GM12872 (cell line): ENCODE measurements around the gene CRHR1.

ENCODE experiments used
- CTCF ChIP-seq: IDR thresholded peaks from 3 replicates; pipeline ENCODE4 v1.5.1; 2011; ENCODE audit warnings: low read depth, mild to moderate bottlenecking, low read length, moderate library complexity; ENCODE audit not compliant: insufficient read depth

CRHR1 gene

GRCh38 chr17:45876539-45876938 lies 92.4 kb downstream of the CRHR1 start:
- TF ChIP-seq CTCF = no peak

- no peak for TF ChIP-seq CTCF
Measured at GRCh38 chr17:45877467-45877866, 93.3 kb downstream of the CRHR1 start.

- no peak for TF ChIP-seq CTCF
Measured at GRCh38 chr17:45883063-45883462, 98.9 kb downstream of the CRHR1 start.
